ENCODE measurements around the gene SMPD4.
"Not testable (repeated sequence)": the region's sequence is repeated elsewhere in the genome, so short reads cannot be mapped to it uniquely, and the experiment has no call there.

DNA sequence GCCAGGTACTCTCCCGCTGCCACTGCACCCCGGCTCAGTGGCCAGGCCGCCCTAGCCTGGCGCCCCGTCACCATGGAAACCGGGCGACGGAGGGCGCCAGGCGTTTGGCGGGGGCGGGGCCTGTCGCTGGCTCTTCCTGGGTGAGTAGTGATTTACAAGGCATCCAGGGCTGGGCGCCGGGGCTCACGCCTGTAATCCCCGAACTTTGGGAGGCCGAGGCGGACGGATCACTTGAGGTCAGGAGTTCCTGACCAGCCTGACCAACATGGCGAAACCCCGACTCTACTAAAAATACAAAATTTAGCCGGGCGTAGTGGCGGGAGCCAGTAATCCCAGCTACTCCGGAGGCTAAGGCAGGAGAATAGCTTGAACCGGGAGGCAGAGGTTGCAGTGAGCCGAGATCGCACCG is 36.4 kb downstream of the SMPD4 start, which contains the start of gene CCDC74B:
- TF ChIP-seq, protein P1, sequence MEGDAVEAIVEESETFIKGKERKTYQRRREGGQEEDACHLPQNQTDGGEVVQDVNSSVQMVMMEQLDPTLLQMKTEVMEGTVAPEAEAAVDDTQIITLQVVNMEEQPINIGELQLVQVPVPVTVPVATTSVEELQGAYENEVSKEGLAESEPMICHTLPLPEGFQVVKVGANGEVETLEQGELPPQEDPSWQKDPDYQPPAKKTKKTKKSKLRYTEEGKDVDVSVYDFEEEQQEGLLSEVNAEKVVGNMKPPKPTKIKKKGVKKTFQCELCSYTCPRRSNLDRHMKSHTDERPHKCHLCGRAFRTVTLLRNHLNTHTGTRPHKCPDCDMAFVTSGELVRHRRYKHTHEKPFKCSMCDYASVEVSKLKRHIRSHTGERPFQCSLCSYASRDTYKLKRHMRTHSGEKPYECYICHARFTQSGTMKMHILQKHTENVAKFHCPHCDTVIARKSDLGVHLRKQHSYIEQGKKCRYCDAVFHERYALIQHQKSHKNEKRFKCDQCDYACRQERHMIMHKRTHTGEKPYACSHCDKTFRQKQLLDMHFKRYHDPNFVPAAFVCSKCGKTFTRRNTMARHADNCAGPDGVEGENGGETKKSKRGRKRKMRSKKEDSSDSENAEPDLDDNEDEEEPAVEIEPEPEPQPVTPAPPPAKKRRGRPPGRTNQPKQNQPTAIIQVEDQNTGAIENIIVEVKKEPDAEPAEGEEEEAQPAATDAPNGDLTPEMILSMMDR (IDR thresholded peaks at IDR 0.05): not testable (repeated sequence)
- not testable (repeated sequence) for TF ChIP-seq POLR2A (IDR thresholded peaks at IDR 0.05)
